Neural progenitor cell (in vitro differentiated cells): ENCODE results near the gene SLC30A3. TPM values are rescaled to one million over a fixed set of nuclear protein-coding genes. Genes with fewer than 3 reads are reported as not detected.

Experiments used
- DNase-seq: peaks from one replicate; pipeline ENCODE4 v3.0.0-alpha.2; 2016; ENCODE audit warnings: low spot score
- H2AFZ ChIP-seq: fragments of 200-600 bp; sonication (generic); replicated peaks from 2 replicates; pipeline ENCODE4 v1.6.1; 2016; ENCODE audit warnings: antibody characterized with exemption
- H3F3A ChIP-seq: fragments of 200-600 bp; sonication (generic); 2 replicates; pipeline ENCODE4 v1.6.1; 2016; ENCODE audit warnings: antibody characterized with exemption, low read depth
- H3K27ac ChIP-seq: fragments of 200-600 bp; sonication (generic); 2 replicates; pipeline ENCODE4 v1.5.1; 2016; ENCODE audit warnings: mild to moderate bottlenecking
- H3K27me3 ChIP-seq: fragments of 200-600 bp; sonication (generic); 2 replicates; pipeline ENCODE4 v1.6.1; 2016; ENCODE audit warnings: mild to moderate bottlenecking, moderate library complexity
- H3K36me3 ChIP-seq: fragments of 200-600 bp; sonication (generic); 2 replicates; pipeline ENCODE4 v1.5.1; 2016
- H3K4me1 ChIP-seq: fragments of 200-600 bp; sonication (generic); 2 replicates; pipeline ENCODE4 v1.6.1; 2016; ENCODE audit warnings: mixed run types
- H3K4me2 ChIP-seq: fragments of 200-600 bp; sonication (generic); 2 replicates; pipeline ENCODE4 v1.6.1; 2016
- H3K4me3 ChIP-seq: fragments of 200-600 bp; sonication (generic); 2 replicates; pipeline ENCODE4 v1.5.1; 2016
- H3K79me2 ChIP-seq: fragments of 200-600 bp; sonication (generic); 2 replicates; pipeline ENCODE4 v1.6.1; 2016; ENCODE audit warnings: low read depth
- H3K9ac ChIP-seq: fragments of 200-600 bp; sonication (generic); 2 replicates; pipeline ENCODE4 v1.6.1; 2016
- H3K9me3 ChIP-seq: fragments of 200-600 bp; sonication (generic); 2 replicates; pipeline ENCODE4 v1.5.1; 2016; ENCODE audit warnings: low read depth
- H4K20me1 ChIP-seq: fragments of 200-600 bp; sonication (generic); 2 replicates; pipeline ENCODE4 v1.6.1; 2016; ENCODE audit warnings: low read depth
- H3K27ac Mint-ChIP-seq: 3 replicates; pipeline ENCODE4 v1.8.0; 2021; ENCODE audit warnings: mixed read lengths
- H3K27me3 Mint-ChIP-seq: 2 replicates; pipeline ENCODE4 v1.8.0; 2022; ENCODE audit warnings: low read depth, mild to moderate bottlenecking, inconsistent platforms, moderate library complexity, mixed read lengths; ENCODE audit not compliant: insufficient read depth
- H3K36me3 Mint-ChIP-seq: 3 replicates; pipeline ENCODE4 v1.8.0; 2021; ENCODE audit warnings: mixed read lengths
- H3K4me1 Mint-ChIP-seq: 3 replicates; pipeline ENCODE4 v1.8.0; 2021; ENCODE audit warnings: mixed read lengths
- H3K4me3 Mint-ChIP-seq: 3 replicates; pipeline ENCODE4 v1.8.0; 2021; ENCODE audit warnings: mild to moderate bottlenecking, moderate library complexity, mixed read lengths
- H3K9me3 Mint-ChIP-seq: 3 replicates; pipeline ENCODE4 v1.8.0; 2020; ENCODE audit warnings: mixed read lengths
- EZH2 ChIP-seq: fragments of 200-600 bp; sonication (generic); IDR thresholded peaks from 2 replicates; pipeline ENCODE4 v1.6.1; 2017; ENCODE audit warnings: antibody characterized with exemption, mild to moderate bottlenecking, moderate library complexity
- EZH2phosphoT487 ChIP-seq: fragments of 200-600 bp; sonication (generic); IDR thresholded peaks from 2 replicates; pipeline ENCODE4 v1.6.1; 2017; ENCODE audit warnings: antibody characterized with exemption
- total RNA-seq: library from RNA; depleted of rRNA; stranded (reverse); fragments of >200 nt; gene quantifications from 2 replicates; pipeline ENCODE4 v1.2.3, GENCODE V29; 2015; ENCODE audit warnings: low replicate concordance
- TF ChIP-seq, protein P1 (sequence below): fragments of 200-600 bp; sonication (generic); IDR thresholded peaks from 2 replicates; pipeline ENCODE4 v1.5.1; 2017; ENCODE audit warnings: antibody characterized with exemption, mild to moderate bottlenecking

Gene SLC30A3
- total RNA-seq, 1 donor from 2014 or later = 0.56 TPM

DNA sequence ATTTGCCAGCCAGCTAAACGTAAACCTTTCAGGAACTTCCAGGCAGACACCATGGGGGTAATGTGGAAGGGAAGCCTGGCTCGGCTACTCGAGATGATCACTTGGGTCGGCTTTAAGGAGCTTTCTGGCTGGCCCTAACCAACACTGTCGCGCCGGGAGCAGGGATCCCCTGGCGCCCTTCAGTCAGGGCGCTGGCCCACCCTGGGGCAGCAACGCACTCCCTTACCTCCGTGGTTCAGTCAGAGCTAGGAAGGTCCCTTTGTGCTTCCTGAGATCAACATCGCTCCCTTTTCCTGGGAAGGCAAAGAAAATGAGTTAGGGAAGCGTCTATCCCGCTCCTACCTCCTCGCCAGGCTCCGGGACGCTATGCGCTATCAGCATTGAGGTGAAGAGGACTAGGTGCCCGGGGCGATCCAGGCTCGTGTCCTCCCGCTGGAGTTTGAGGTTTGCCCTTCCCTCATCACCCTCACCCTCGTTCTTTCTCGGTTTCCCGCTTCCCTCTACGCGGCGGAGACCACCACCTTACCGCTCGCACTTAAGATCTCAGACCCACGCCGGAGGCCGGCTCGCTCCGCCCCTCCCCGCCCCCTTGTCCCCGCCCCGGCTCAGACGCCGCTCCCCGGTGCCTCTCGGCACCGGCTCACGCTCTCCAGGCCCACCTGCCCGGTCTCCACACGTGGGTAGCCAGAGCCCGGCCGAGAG is 51.5 kb downstream of the SLC30A3 start:
- TF ChIP-seq, protein P1, sequence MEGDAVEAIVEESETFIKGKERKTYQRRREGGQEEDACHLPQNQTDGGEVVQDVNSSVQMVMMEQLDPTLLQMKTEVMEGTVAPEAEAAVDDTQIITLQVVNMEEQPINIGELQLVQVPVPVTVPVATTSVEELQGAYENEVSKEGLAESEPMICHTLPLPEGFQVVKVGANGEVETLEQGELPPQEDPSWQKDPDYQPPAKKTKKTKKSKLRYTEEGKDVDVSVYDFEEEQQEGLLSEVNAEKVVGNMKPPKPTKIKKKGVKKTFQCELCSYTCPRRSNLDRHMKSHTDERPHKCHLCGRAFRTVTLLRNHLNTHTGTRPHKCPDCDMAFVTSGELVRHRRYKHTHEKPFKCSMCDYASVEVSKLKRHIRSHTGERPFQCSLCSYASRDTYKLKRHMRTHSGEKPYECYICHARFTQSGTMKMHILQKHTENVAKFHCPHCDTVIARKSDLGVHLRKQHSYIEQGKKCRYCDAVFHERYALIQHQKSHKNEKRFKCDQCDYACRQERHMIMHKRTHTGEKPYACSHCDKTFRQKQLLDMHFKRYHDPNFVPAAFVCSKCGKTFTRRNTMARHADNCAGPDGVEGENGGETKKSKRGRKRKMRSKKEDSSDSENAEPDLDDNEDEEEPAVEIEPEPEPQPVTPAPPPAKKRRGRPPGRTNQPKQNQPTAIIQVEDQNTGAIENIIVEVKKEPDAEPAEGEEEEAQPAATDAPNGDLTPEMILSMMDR = no peak
- TF ChIP-seq EZH2 (no peak), EZH2phosphoT487 (no peak)
- Histone ChIP-seq H4K20me1 (peaks cover 6% of the 10 kb centered on the region), H3K27me3 (no peaks in the 10 kb centered on the region), H2AFZ (peak overlapping the region; percentile 44), H3K36me3 (no peaks in the 10 kb centered on the region), H3K4me3 (peak overlapping the region; percentile 87), H3F3A (peaks cover 40% of the 10 kb centered on the region), H3K4me1 (peaks cover 37% of the 10 kb centered on the region), H3K27ac (peak overlapping the region; percentile 98), H3K4me2 (peak overlapping the region; percentile 93), H3K9me3 (no peaks in the 10 kb centered on the region), H3K9ac (peak overlapping the region; percentile 87), H3K79me2 (peaks cover 64% of the 10 kb centered on the region)
- Mint-ChIP-seq H3K27ac (no peak overlapping the region), H3K9me3 (no peaks in the 10 kb centered on the region), H3K27me3 (peaks cover 7% of the 10 kb centered on the region), H3K4me3 (peak overlapping the region; percentile 95), H3K36me3 (peaks cover 17% of the 10 kb centered on the region), H3K4me1 (peaks cover 24% of the 10 kb centered on the region)
- DNase-seq = no peak

DNA sequence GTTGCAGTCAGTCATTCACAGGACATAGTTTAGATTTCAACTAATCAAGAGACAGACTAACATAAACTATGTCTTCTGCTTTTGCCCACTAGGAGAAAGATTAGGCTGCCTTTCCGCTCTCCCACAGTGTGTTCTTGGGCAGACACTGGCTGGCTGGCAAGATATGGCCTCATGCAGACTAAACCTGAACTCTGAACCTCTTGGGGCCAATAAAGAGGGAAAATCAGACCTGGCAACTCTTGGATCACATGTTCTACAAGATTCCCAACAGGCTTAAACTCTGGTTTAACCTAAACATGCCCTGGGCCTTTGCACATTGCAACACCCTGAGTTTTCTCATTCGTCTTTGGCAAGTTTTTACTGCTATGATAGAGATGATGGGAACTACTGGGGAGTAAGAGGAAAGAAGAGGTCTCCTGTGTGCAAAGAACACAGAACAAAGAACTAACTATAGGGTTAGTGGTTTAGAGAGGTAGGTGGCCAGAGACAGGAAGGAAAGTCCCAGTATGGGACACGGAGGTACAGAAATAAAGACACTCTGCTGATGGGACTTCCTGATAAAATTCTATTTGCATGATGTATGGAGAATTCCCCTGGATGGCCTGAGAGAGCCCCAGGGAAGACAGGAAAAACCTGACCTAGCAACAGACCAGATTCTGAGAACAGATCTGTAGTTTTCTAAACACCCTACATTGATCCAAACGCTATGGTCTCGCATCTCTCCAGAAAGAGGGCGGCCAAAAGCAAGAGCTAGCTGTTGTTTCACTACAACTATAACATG is 53.0 kb downstream of the SLC30A3 start:
- H3K36me3 ChIP-seq = no peaks in the 10 kb centered on the region
- Mint-ChIP-seq H3K36me3 (peaks cover 22% of the 10 kb centered on the region), H3K9me3 (no peaks in the 10 kb centered on the region), H3K27ac (no peak overlapping the region), H3K27me3 (peaks cover 7% of the 10 kb centered on the region), H3K4me3 (peak overlapping the region; percentile 78), H3K4me1 (peaks cover 23% of the 10 kb centered on the region)
- DNase-seq = no peak
- H3K9me3 ChIP-seq = no peaks in the 10 kb centered on the region
- H3K4me2 ChIP-seq = peak overlapping the region; percentile 33
- H3F3A ChIP-seq = peaks cover 26% of the 10 kb centered on the region
- H3K27ac ChIP-seq = no peak overlapping the region
- no peaks in the 10 kb centered on the region for H3K27me3 ChIP-seq
- H2AFZ ChIP-seq = no peak overlapping the region
- H3K4me3 ChIP-seq = no peak overlapping the region
- TF ChIP-seq EZH2phosphoT487 = no peak
- TF ChIP-seq, protein P1 = no peak
- no peak for TF ChIP-seq EZH2
- H3K4me1 ChIP-seq = peaks cover 37% of the 10 kb centered on the region
- H4K20me1 ChIP-seq = peaks cover 6% of the 10 kb centered on the region
- H3K79me2 ChIP-seq = peaks cover 64% of the 10 kb centered on the region
- no peak overlapping the region for H3K9ac ChIP-seq

DNA sequence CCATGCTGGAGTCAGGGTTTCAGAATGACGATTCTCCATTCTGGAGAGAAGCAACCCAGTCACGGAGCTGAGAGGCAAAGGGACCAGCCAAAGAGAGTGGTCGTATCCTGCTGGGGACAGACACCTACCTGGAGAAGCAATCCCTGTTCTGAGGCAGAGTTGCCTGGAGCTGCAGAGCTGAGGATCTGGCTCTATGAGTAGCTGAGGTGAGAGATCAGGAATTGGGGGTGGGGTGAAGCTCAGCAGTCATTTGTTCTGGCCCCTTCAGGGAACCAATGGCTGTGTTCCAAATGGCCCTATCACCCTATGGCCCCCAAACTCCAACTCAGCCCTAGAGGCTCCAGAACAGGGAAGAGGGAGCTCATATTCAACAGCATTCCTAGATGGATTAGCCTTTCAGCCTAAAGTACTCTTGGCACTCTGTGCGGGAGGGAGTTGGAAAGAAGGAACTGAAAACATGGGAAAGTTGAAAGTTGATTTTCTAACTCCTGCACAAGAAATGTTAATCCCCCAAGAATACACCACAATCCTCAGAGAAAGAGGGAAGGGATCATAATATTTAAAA is 54.3 kb downstream of the SLC30A3 start:
- Histone ChIP-seq H3F3A (peaks cover 26% of the 10 kb centered on the region), H3K9me3 (no peaks in the 10 kb centered on the region), H3K27me3 (no peaks in the 10 kb centered on the region), H3K79me2 (peaks cover 54% of the 10 kb centered on the region), H4K20me1 (peaks cover 6% of the 10 kb centered on the region), H3K27ac (peak overlapping the region; percentile 38), H3K36me3 (no peaks in the 10 kb centered on the region), H3K4me2 (peak overlapping the region; percentile 33), H3K4me1 (peaks cover 35% of the 10 kb centered on the region), H3K4me3 (peak overlapping the region; percentile 5), H2AFZ (no peak overlapping the region), H3K9ac (peak overlapping the region; percentile 36)
- peaks cover 10% of the 10 kb centered on the region for H3K27me3 Mint-ChIP-seq
- H3K4me3 Mint-ChIP-seq = no peak overlapping the region
- no peak overlapping the region for H3K27ac Mint-ChIP-seq
- H3K36me3 Mint-ChIP-seq = peaks cover 25% of the 10 kb centered on the region
- H3K4me1 Mint-ChIP-seq = peaks cover 22% of the 10 kb centered on the region
- TF ChIP-seq, protein P1 = no peak
- TF ChIP-seq EZH2phosphoT487 (no peak), EZH2 (no peak)
- H3K9me3 Mint-ChIP-seq = no peaks in the 10 kb centered on the region
- DNase-seq = peak; percentile 60
